Renal pelvis (tissue), 12 donors: Measurements from ENCODE around the gene NFE2L1. TPM values are rescaled to one million over a fixed set of nuclear protein-coding genes. Genes with fewer than 3 reads are reported as not detected.
"Not testable (repeated sequence)": the region's sequence is repeated elsewhere in the genome, so short reads cannot be mapped to it uniquely, and the experiment has no call there.

Experiments
- DNase-seq: peaks from one replicate; pipeline ENCODE4 v3.0.0-alpha.2; 2013
- long read RNA-seq, 16 experiments: transcript quantifications; one replicate each; lab custom pipeline, GENCODE V29; 2026
- polyA plus RNA-seq, 3 donors: library from polyadenylated mRNA; unstranded; fragments of 120-200 nt; gene quantifications; one replicate each; pipeline ENCODE4 v1.2.1, GENCODE V29; 2013; ENCODE audit not compliant: insufficient read length in 3 of 3

NFE2L1 gene
- 100 to 1,000 TPM; 224 to 246 (median 240) TPM for polyA plus RNA-seq
- long read RNA-seq, donor 1, full-length matches to known transcripts = 16 of 78 reads
- long read RNA-seq, donor 1, partial matches to known transcripts = 62 of 78 reads
- long read RNA-seq, donor 1, other reads (novel, unspliced or antisense) = 0 of 78 reads
- long read RNA-seq, donor 2, full-length matches to known transcripts = 34 of 137 reads
- long read RNA-seq, donor 2, partial matches to known transcripts = 92 of 137 reads
- long read RNA-seq, donor 2, other reads (novel, unspliced or antisense) = 11 of 137 reads
- long read RNA-seq, donor 3, full-length matches to known transcripts = 19 of 124 reads
- long read RNA-seq, donor 3, partial matches to known transcripts = 99 of 124 reads
- long read RNA-seq, donor 3, other reads (novel, unspliced or antisense) = 6 of 124 reads
- long read RNA-seq, donor 4, full-length matches to known transcripts = 40 of 119 reads
- long read RNA-seq, donor 4, partial matches to known transcripts = 79 of 119 reads
- long read RNA-seq, donor 4, other reads (novel, unspliced or antisense) = 0 of 119 reads
- long read RNA-seq, donor 5, full-length matches to known transcripts = 4 of 32 reads
- long read RNA-seq, donor 5, partial matches to known transcripts = 28 of 32 reads
- long read RNA-seq, donor 5, other reads (novel, unspliced or antisense) = 0 of 32 reads
- long read RNA-seq, donor 6, full-length matches to known transcripts = 31 of 135 reads
- long read RNA-seq, donor 6, partial matches to known transcripts = 104 of 135 reads
- long read RNA-seq, donor 6, other reads (novel, unspliced or antisense) = 0 of 135 reads
- long read RNA-seq, donor 7, full-length matches to known transcripts = 37 of 185 reads
- long read RNA-seq, donor 7, partial matches to known transcripts = 136 of 185 reads
- long read RNA-seq, donor 7, other reads (novel, unspliced or antisense) = 12 of 185 reads
- long read RNA-seq, donor 8, full-length matches to known transcripts = 12 of 54 reads
- long read RNA-seq, donor 8, partial matches to known transcripts = 42 of 54 reads
- long read RNA-seq, donor 8, other reads (novel, unspliced or antisense) = 0 of 54 reads
- long read RNA-seq, donor 9, full-length matches to known transcripts = 37 of 184 reads
- long read RNA-seq, donor 9, partial matches to known transcripts = 124 of 184 reads
- long read RNA-seq, donor 9, other reads (novel, unspliced or antisense) = 23 of 184 reads
- long read RNA-seq, donor 10, full-length matches to known transcripts = 17 of 140 reads
- long read RNA-seq, donor 10, partial matches to known transcripts = 117 of 140 reads
- long read RNA-seq, donor 10, other reads (novel, unspliced or antisense) = 6 of 140 reads
- long read RNA-seq, donor 11, full-length matches to known transcripts = 17 of 350 reads
- long read RNA-seq, donor 11, partial matches to known transcripts = 323 of 350 reads
- long read RNA-seq, donor 11, other reads (novel, unspliced or antisense) = 10 of 350 reads
- long read RNA-seq, donor 12, full-length matches to known transcripts = 41 of 180 reads
- long read RNA-seq, donor 12, partial matches to known transcripts = 121 of 180 reads
- long read RNA-seq, donor 12, other reads (novel, unspliced or antisense) = 18 of 180 reads
- long read RNA-seq, donor 13, full-length matches to known transcripts = 4 of 90 reads
- long read RNA-seq, donor 13, partial matches to known transcripts = 86 of 90 reads
- long read RNA-seq, donor 13, other reads (novel, unspliced or antisense) = 0 of 90 reads
- long read RNA-seq, donor 14 = 0 reads
- long read RNA-seq, donor 15 = 0 reads
- long read RNA-seq, donor 16, full-length matches to known transcripts = 23 of 110 reads
- long read RNA-seq, donor 16, partial matches to known transcripts = 80 of 110 reads
- long read RNA-seq, donor 16, other reads (novel, unspliced or antisense) = 7 of 110 reads

GRCh38 chr17:48047741-48048383 is at the start of gene NFE2L1:
Gene NFE2L1, plus strand, starts transcription at chr17:48048359. Its CDS starts 2,760 bp downstream, at chr17:48051119.
- peak; percentile 100 for DNase-seq

GRCh38 chr17:47999582-47999981 is 48.6 kb upstream of the NFE2L1 start:
- no peak for DNase-seq

GRCh38 chr17:48001197-48001596 is 47.0 kb upstream of the NFE2L1 start:
- no peak for DNase-seq

- not testable (repeated sequence) for DNase-seq
Observed at GRCh38 chr17:48001657-48002056, 46.5 kb upstream of the NFE2L1 start.

GRCh38 chr17:48002266-48002915 is 45.8 kb upstream of the NFE2L1 start:
- peak; percentile 45 for DNase-seq

- DNase-seq = no peak
Observed at GRCh38 chr17:48002916-48003416, 45.2 kb upstream of the NFE2L1 start.

GRCh38 chr17:48003417-48004151 is 44.6 kb upstream of the NFE2L1 start:
- no peak for DNase-seq

- DNase-seq = no peak
Observed at GRCh38 chr17:48004983-48005382, 43.2 kb upstream of the NFE2L1 start.

- DNase-seq = no peak
Observed at GRCh38 chr17:48006936-48007709, 41.0 kb upstream of the NFE2L1 start.

GRCh38 chr17:48010193-48010592 is 38.0 kb upstream of the NFE2L1 start:
- DNase-seq = no peak

- DNase-seq = no peak
Observed at GRCh38 chr17:48011405-48012150, 36.6 kb upstream of the NFE2L1 start.

- peak; percentile 40 for DNase-seq
Observed at GRCh38 chr17:48012151-48012520, 36.0 kb upstream of the NFE2L1 start.

- no peak for DNase-seq
Observed at GRCh38 chr17:48012654-48013053, 35.5 kb upstream of the NFE2L1 start.

- no peak for DNase-seq
Observed at GRCh38 chr17:48013876-48014594, 34.1 kb upstream of the NFE2L1 start.

GRCh38 chr17:48014595-48015111 is 33.5 kb upstream of the NFE2L1 start:
- DNase-seq = no peak

GRCh38 chr17:48016112-48016511 is 32.0 kb upstream of the NFE2L1 start:
- DNase-seq = no peak
